Measurements from ENCODE around the gene FAM120AOS. TPM values are rescaled to one million over a fixed set of nuclear protein-coding genes. Genes with fewer than 3 reads are reported as not detected.

FAM120AOS gene
- total and polyA plus RNA-seq, 2 of the 8 experiments (the other 6 are each of a cell fraction or from before 2014, with no cell fraction given) = 29.6 to 37.6 TPM

- H2BK120ac ChIP-seq (replicated peaks; ENCODE audit: low read depth, low read length) = no peak overlapping the region
- no peaks in the 10 kb centered on the region for H3K36me3 ChIP-seq (ENCODE audit: control insufficient read depth in 2 of 4, insufficient read depth in 4 of 4, low read length in 3 of 4)
- peaks cover 13 to 89% of the 10 kb centered on the region in 2 experiments; a peak in 3 of 4 replicates for H3K79me2 ChIP-seq (ENCODE audit: control insufficient read depth in 1 of 2, insufficient read depth in 2 of 2, low read length in 2 of 2)
- POLR2A ChIA-PET (ENCODE audit: partially characterized antibody) = no interaction called here
- no peak for FAIRE-seq
- H3K27me3 ChIP-seq (replicated peaks in 1 of 4; ENCODE audit: control insufficient read depth in 3 of 4, extremely low read depth in 1 of 4, insufficient read depth in 3 of 4, low read length in 3 of 4) = no peaks in the 10 kb centered on the region
- H3K56ac ChIP-seq (replicated peaks; ENCODE audit: insufficient read length, low read depth, low read length) = no peak overlapping the region
- peaks cover 13% of the 10 kb centered on the region for H3K23me2 ChIP-seq (ENCODE audit: low read depth, low read length)
- H4K20me1 ChIP-seq (replicated peaks in 1 of 2; ENCODE audit: control insufficient read depth in 1 of 2, insufficient read depth in 2 of 2, low read length in 2 of 2) = peaks cover 3 to 9% of the 10 kb centered on the region in 2 experiments
- no peak for DNase-seq (ENCODE audit: low read depth in 1 of 2, low spot score in 2 of 2)
- no peak overlapping the region for H3K18ac ChIP-seq (ENCODE audit: extremely low read depth, low read length)
- no peak overlapping the region for H2BK15ac ChIP-seq (ENCODE audit: low read length)
- CTCF ChIA-PET (ENCODE audit: partially characterized antibody) = interaction anchor here (1.0 kb wide), 1 partner anchor 229 kb away, joined by 3 read pairs; no protein-coding TSS in a partner anchor
- no peak overlapping the region for H3K4me2 ChIP-seq (ENCODE audit: insufficient read depth in 1 of 2, low read depth in 2 of 2, low read length in 2 of 2)
- H4K8ac ChIP-seq (ENCODE audit: extremely low read depth, insufficient read depth, low read length) = no peak overlapping the region
- H3K9ac ChIP-seq (replicated peaks in 1 of 4; ENCODE audit: extremely low read depth in 1 of 4, low read depth in 3 of 4, low read length in 3 of 4) = no peak overlapping the region
- no peak overlapping the region for H2AK5ac ChIP-seq (ENCODE audit: low read depth, low read length)
- H3K23ac ChIP-seq (ENCODE audit: insufficient read length) = no peak overlapping the region
- H3K4me3 ChIP-seq (ENCODE audit: extremely low read depth in 1 of 4, insufficient read depth in 2 of 4, low read depth in 3 of 4, low read length in 4 of 4) = no peak overlapping the region
- H4K91ac ChIP-seq (replicated peaks; ENCODE audit: insufficient read length, low read length) = no peak overlapping the region
- no peak overlapping the region for H3K4ac ChIP-seq (replicated peaks; ENCODE audit: insufficient read length, low read depth, low read length)
- no peak overlapping the region for H2BK5ac ChIP-seq (ENCODE audit: low read depth, low read length)
- peaks cover 0 to 7% (median 5%) of the 10 kb centered on the region in 4 experiments; a peak in 3 of 7 replicates for H3K4me1 ChIP-seq (replicated peaks in 1 of 4; ENCODE audit: control insufficient read depth in 3 of 4, insufficient read depth in 4 of 4, low read length in 3 of 4)
- H3K79me1 ChIP-seq (ENCODE audit: low read depth, low read length) = peaks cover 6% of the 10 kb centered on the region
- H2BK20ac ChIP-seq (ENCODE audit: low read length) = no peak overlapping the region
- H2BK12ac ChIP-seq (ENCODE audit: low read depth, low read length) = no peak overlapping the region
- no peak overlapping the region for H3K27ac ChIP-seq (ENCODE audit: low read depth, low read length)
- H4K5ac ChIP-seq (ENCODE audit: insufficient read length, low read depth, low read length) = no peak overlapping the region
- no peak overlapping the region for H2AFZ ChIP-seq (ENCODE audit: low read length)
- H3K14ac ChIP-seq (ENCODE audit: insufficient read length) = no peak overlapping the region
- H3K9me3 ChIP-seq (ENCODE audit: insufficient read depth in 2 of 2, low read depth in 1 of 2, low read length in 1 of 2) = no peaks in the 10 kb centered on the region
- TF ChIP-seq CHD2 (IDR thresholded peaks at IDR 0.05; ENCODE audit: low read length) = no peak
- no peak for TF ChIP-seq CBX5 (IDR thresholded peaks at IDR 0.05; ENCODE audit: low read depth, low read length)
- TF ChIP-seq CBX8 (IDR thresholded peaks at IDR 0.05; ENCODE audit: borderline replicate concordance, low read depth, low read length) = no peak
- TF ChIP-seq TAF7 (optimal IDR thresholded peaks at IDR 0.05; ENCODE audit: borderline replicate concordance, low read depth, low read length) = no peak
- no peak for TF ChIP-seq ATF3 (IDR thresholded peaks at IDR 0.05; ENCODE audit: insufficient read depth, low read depth, low read length)
- no peak for TF ChIP-seq MAX (IDR thresholded peaks at IDR 0.05)
- TF ChIP-seq GABPA (IDR thresholded peaks at IDR 0.05; ENCODE audit: borderline replicate concordance, insufficient read depth, low read length) = no peak
- TF ChIP-seq HDAC6 (IDR thresholded peaks at IDR 0.05; ENCODE audit: low read depth, low read length) = no peak
- no peak for TF ChIP-seq PHF8 (conservative IDR thresholded peaks at IDR 0.05; ENCODE audit: low read depth, low read length)
- TF ChIP-seq CTBP2 (IDR thresholded peaks at IDR 0.05; ENCODE audit: borderline replicate concordance, insufficient read depth, insufficient read length, low read length) = no peak
- no peak for TF ChIP-seq GTF2F1 (IDR thresholded peaks at IDR 0.05; ENCODE audit: borderline replicate concordance, low read depth, low read length)
- 95% methylated on average over 1 of the region's 1 CpG; no CpG with 5 or more reads in 1 of the 2 experiments for WGBS, 2 experiments (ENCODE audit: extremely low coverage in 1 of 2, insufficient coverage in 1 of 2, insufficient read length in 1 of 2, insufficient replicate concordance in 2 of 2, low coverage in 1 of 2, low lambda C conversion rate in 2 of 2, missing lambda C conversion rate in 1 of 2)
These were observed 2.6 kb upstream of the FAM120AOS start for GRCh38 chr9:93456022-93456421.
